K562 (cell line): ENCODE data around the gene OTUD5. TPM values are rescaled to one million over a fixed set of nuclear protein-coding genes. Genes with fewer than 3 reads are reported as not detected.

Experiments
- ATAC-seq: fragments of 200-7000 bp; cut with Tn5 transposase; 3 replicates; pipeline ENCODE4 v1.9.1; 2020; ENCODE audit warnings: moderate library complexity
- BruUV-seq: library from RNA; stranded (reverse); fragments of 400-500 nt; replicated peaks from 2 replicates; lab custom pipeline; 2021; lab: Mats Ljungman, UMichigan
- CTCF ChIA-PET: fragments of 300-600 bp; formaldehyde crosslinking; extraction: SDS; loops from one replicate; lab custom pipeline; 2021; ENCODE audit warnings: low intra/inter-chr PET ratio; lab: Yijun Ruan, JAX
- POLR2A ChIA-PET: fragments of 300-600, 350-650 bp; sonication (Branson Sonifier 250); formaldehyde crosslinking; extraction: SDS; loops from one replicate; lab custom pipeline; 2021; ENCODE audit warnings: antibody characterized with exemption, inconsistent platforms; lab: Yijun Ruan, JAX
- DNase-seq, 4 experiments: peaks; one replicate each; pipeline versions ENCODE4 v3.0.0 to v3.0.0-alpha.2; 2011 to 2018; ENCODE audit warnings: low spot score in 3 of 4, mixed read lengths in 3 of 4; ENCODE audit errors: extremely low read depth in 1 of 4
- FAIRE-seq: peaks from 2 replicates; lab custom pipeline; 2011; peaks lifted over from hg19 to GRCh38; lab: Jason Lieb, UNC
- H2AFZ ChIP-seq: 2 replicates; pipeline ENCODE4 v1.6.0; 2011; ENCODE audit warnings: low read depth, low read length, control low read depth, inconsistent platforms
- H3K27ac ChIP-seq: fragments of 200-600 bp; 3 replicates; pipeline ENCODE4 v1.8.0; 2011; ENCODE audit warnings: low read depth, mild to moderate bottlenecking, control low read depth, inconsistent platforms, low read length, moderate library complexity, mixed read lengths; ENCODE audit errors: extremely low read depth
- H3K27me3 ChIP-seq, 2 experiments: fragments of 300-600 bp in 1 of 2; 2 replicates in 1 of 2; 3 replicates in 1 of 2; pipeline versions ENCODE4 v1.6.0 to v1.8.0; 2011; ENCODE audit warnings: inconsistent platforms in 2 of 2, low read length in 2 of 2, mild to moderate bottlenecking in 1 of 2, mixed read lengths in 1 of 2, moderate library complexity in 1 of 2; ENCODE audit not compliant: control insufficient read depth in 2 of 2, insufficient read depth in 2 of 2
- H3K36me3 ChIP-seq: fragments of 300-600 bp; 3 replicates; pipeline ENCODE4 v1.8.0; 2011; ENCODE audit warnings: mild to moderate bottlenecking, low read length, inconsistent platforms; ENCODE audit not compliant: control insufficient read depth, insufficient read depth
- H3K4me1 ChIP-seq, 2 experiments: fragments of 200-600 bp in 1 of 2; replicated peaks in 1 of 2; 2 replicates in 1 of 2; 3 replicates in 1 of 2; pipeline versions ENCODE4 v1.5.1 to v1.8.0; 2011; ENCODE audit warnings: inconsistent platforms in 2 of 2, low read length in 2 of 2, mild to moderate bottlenecking in 1 of 2, mixed read lengths in 1 of 2, moderate library complexity in 1 of 2; ENCODE audit not compliant: control insufficient read depth in 2 of 2, insufficient read depth in 2 of 2
- H3K4me2 ChIP-seq: 2 replicates; pipeline ENCODE4 v1.6.1; 2011; ENCODE audit warnings: low read length, control low read depth, inconsistent platforms, mixed read lengths; ENCODE audit not compliant: insufficient read depth
- H3K4me3 ChIP-seq: fragments of 200-600 bp; sonication (generic), shearing (Covaris generic); 2 replicates; pipeline ENCODE4 v1.5.1; 2016; ENCODE audit warnings: control low read depth, inconsistent platforms
- H3K79me2 ChIP-seq: fragments of 200-600 bp; 3 replicates; pipeline ENCODE4 v1.8.0; 2011; ENCODE audit warnings: low read length, inconsistent platforms; ENCODE audit not compliant: control insufficient read depth, insufficient read depth
- H3K9ac ChIP-seq, 2 experiments: 2 replicates each; pipeline versions ENCODE4 v1.6.0 to v1.6.1; 2011; ENCODE audit warnings: low read depth in 2 of 2, low read length in 2 of 2, control low read depth in 1 of 2, inconsistent platforms in 1 of 2, mild to moderate bottlenecking in 1 of 2, mixed read lengths in 1 of 2; ENCODE audit not compliant: insufficient read depth in 1 of 2
- H3K9me1 ChIP-seq: one replicate; pipeline ENCODE4 v1.6.0; 2011; ENCODE audit warnings: inconsistent platforms, mild to moderate bottlenecking, low read length, moderate library complexity; ENCODE audit not compliant: control insufficient read depth, insufficient read depth
- H3K9me3 ChIP-seq: replicated peaks from 2 replicates; pipeline ENCODE4 v1.5.1; 2011; ENCODE audit warnings: low read depth, low read length, inconsistent platforms; ENCODE audit not compliant: control insufficient read depth, insufficient read depth
- H4K20me1 ChIP-seq: replicated peaks from 2 replicates; pipeline ENCODE4 v1.6.1; 2011; ENCODE audit warnings: low read length, inconsistent platforms, mixed read lengths; ENCODE audit not compliant: control insufficient read depth, insufficient read depth
- HNRNPL ChIP-seq: fragments of 200-400 bp; formaldehyde crosslinking; IDR thresholded peaks from 2 replicates; pipeline ENCODE4 v1.6.1; 2017; ENCODE audit warnings: low read depth, mild to moderate bottlenecking, low read length
- MEF2D ChIP-seq: conservative IDR thresholded peaks from 2 replicates; pipeline ENCODE4 v1.6.1; 2016; ENCODE audit warnings: low read depth, missing genetic modification characterization, missing compliant biosample characterization
- NCOA6 ChIP-seq: fragments of 450-650 bp; IDR thresholded peaks from 2 replicates; pipeline ENCODE4 v1.6.1; 2017; ENCODE audit warnings: mild to moderate bottlenecking
- NELFE ChIP-seq: IDR thresholded peaks from 2 replicates; pipeline ENCODE4 v1.6.1; 2011; ENCODE audit warnings: mild to moderate bottlenecking; ENCODE audit not compliant: insufficient read depth, insufficient read length
- SREBF2 ChIP-seq: sonication (generic); formaldehyde crosslinking; IDR thresholded peaks from 2 replicates; pipeline ENCODE4 v1.4.0; 2020; ENCODE audit warnings: mild to moderate bottlenecking, missing genetic modification reagents
- ZBTB1 ChIP-seq: sonication (generic); formaldehyde crosslinking; IDR thresholded peaks from 2 replicates; pipeline ENCODE4 v1.8.1; 2023; ENCODE audit warnings: missing genetic modification reagents, low read depth, mild to moderate bottlenecking, borderline replicate concordance
- ZNF354B ChIP-seq: fragments of 250-450 bp; sonication (Bioruptor Pico); IDR thresholded peaks from 2 replicates; pipeline ENCODE4 v1.4.0; 2020
- ZNF584 ChIP-seq: fragments of 200-800 bp; sonication (Bioruptor generic); IDR thresholded peaks from 2 replicates; pipeline ENCODE4 v1.6.1; 2016; ENCODE audit warnings: low read depth, mild to moderate bottlenecking, missing genetic modification characterization, missing compliant biosample characterization
- ZNF644 ChIP-seq: fragments of 200-800 bp; sonication (Bioruptor generic); IDR thresholded peaks from 2 replicates; pipeline ENCODE4 v1.6.1; 2016; ENCODE audit warnings: low read depth, missing genetic modification characterization, missing compliant biosample characterization
- ZNF695 ChIP-seq: fragments of 450-650 bp; formaldehyde crosslinking; IDR thresholded peaks from 2 replicates; pipeline ENCODE4 v1.4.0; 2020; ENCODE audit warnings: mild to moderate bottlenecking, moderate library complexity
- ZNF764 ChIP-seq: fragments of 250-450 bp; sonication (Bioruptor Pico); IDR thresholded peaks from 2 replicates; pipeline ENCODE4 v1.4.0; 2020; ENCODE audit warnings: low read depth, mild to moderate bottlenecking, moderate library complexity
- WGBS: fragments of 100-300 bp; shearing (Covaris generic); methylation state at CpG from one replicate; pipeline ENCODE4 v1.1.6; 2016; ENCODE audit warnings: low coverage, mixed read lengths; ENCODE audit not compliant: insufficient coverage; ENCODE audit errors: missing lambda C conversion rate; 5-methylcytosine and 5-hydroxymethylcytosine counted together
- in situ Hi-C: fragments of 300-500 bp; cut with MboI; formaldehyde crosslinking; loops from 4 replicates; pipeline ENCODE4 v1.15.0; 2018; ENCODE audit warnings: inconsistent platforms, mixed read lengths
- intact Hi-C: fragments of 100-400 bp; cut with micrococcal nuclease; formaldehyde crosslinking; loops from 2 replicates; pipeline ENCODE4 v1.14.2; 2022
- polyA plus RNA-seq, 8 experiments: library from polyadenylated mRNA; depleted of rRNA in 4 of 8; stranded (reverse) in 5 of 8; unstranded in 3 of 8; fragments of >200 nt; fragmentation: Nextera tagmentation in 2 of 8; fragmentation: Illumina TruSeq in 1 of 8; extraction: Ambion mirVana in 2 of 8; extraction: Trizol in 1 of 8; gene quantifications; 2 replicates each; pipeline versions ENCODE4 v1.2.1 to v1.2.3, GENCODE V29; 2011 to 2014; ENCODE audit warnings: inconsistent platforms in 1 of 8, missing spikeins in 1 of 8
- total RNA-seq, 7 experiments: library from RNA; depleted of rRNA in 6 of 7; stranded (reverse); fragments of >200 nt in 6 of 7; fragmentation: Illumina TruSeq in 2 of 7; extraction: Trizol in 2 of 7; gene quantifications; 2 replicates each; pipeline versions ENCODE4 v1.2.1 to v1.2.3, GENCODE V29; 2011 to 2021; ENCODE audit warnings: low replicate concordance in 1 of 7
- TF ChIP-seq, protein P1 (sequence below): fragments of 450-650 bp; IDR thresholded peaks from 2 replicates; pipeline ENCODE4 v1.6.1; 2016
- TF ChIP-seq, protein P2 (sequence below): fragments of 250-450 bp; sonication (Bioruptor Pico); IDR thresholded peaks from 2 replicates; pipeline ENCODE4 v1.8.0; 2021; ENCODE audit warnings: borderline replicate concordance, mild to moderate bottlenecking, moderate library complexity; ENCODE audit not compliant: poor library complexity, severe bottlenecking
- TF ChIP-seq, protein P3 (sequence below): fragments of 150-350 bp; conservative IDR thresholded peaks from 2 replicates; pipeline ENCODE4 v1.6.1; 2014; ENCODE audit warnings: low read length
- TF ChIP-seq, protein P4 (sequence below): fragments of 250-450 bp; sonication (Bioruptor Pico); IDR thresholded peaks from 2 replicates; pipeline ENCODE4 v1.4.0; 2020; ENCODE audit warnings: mild to moderate bottlenecking, moderate library complexity

The OTUD5 gene
- total and polyA plus RNA-seq, 9 of the 15 experiments (the other 6 are each of a cell fraction or from before 2014, with no cell fraction given), result 3.6 to 102 (median 59.0) TPM

DNA sequence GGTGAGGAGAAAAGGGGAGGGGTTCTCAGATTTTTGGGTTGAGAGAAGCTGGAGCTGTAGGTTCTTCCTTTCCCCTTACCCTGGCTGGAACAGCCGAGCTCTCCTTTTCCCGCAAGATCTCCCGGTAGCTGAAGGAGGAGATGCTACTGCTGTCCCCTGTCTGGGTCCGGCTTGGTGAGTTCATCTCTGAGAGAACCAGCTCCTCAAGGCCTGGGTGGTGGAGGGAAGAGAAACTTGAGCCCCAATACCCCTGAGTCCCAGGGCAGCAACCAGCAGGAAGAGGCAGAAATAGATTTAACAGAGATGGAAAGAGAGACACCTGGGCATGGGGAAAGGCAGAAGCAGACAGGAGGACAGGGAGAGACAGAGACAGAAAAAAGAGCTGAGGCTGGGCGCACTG lies 20.8 kb upstream of the OTUD5 start:
- POLR2A ChIA-PET, result interaction anchor here (0.6 kb wide), 1 partner anchor 818 kb away, joined by 3 read pairs; no protein-coding TSS in a partner anchor
- 95% methylated on average over 3 of the region's 5 CpGs for WGBS
- no TSS peak for BruUV-seq
- TF ChIP-seq ZBTB1 (CRISPR knock-in tag), result no peak
- TF ChIP-seq ZNF354B, result no peak
- no peak for TF ChIP-seq ZNF764 (CRISPR knock-in tag)
- TF ChIP-seq MEF2D (tag), result no peak
- TF ChIP-seq NELFE, result no peak
- TF ChIP-seq ZNF584 (CRISPR knock-in tag), result no peak
- no peak for TF ChIP-seq SREBF2 (CRISPR knock-in tag)
- TF ChIP-seq HNRNPL, result no peak
- no peak for TF ChIP-seq NCOA6
- TF ChIP-seq, protein P1, sequence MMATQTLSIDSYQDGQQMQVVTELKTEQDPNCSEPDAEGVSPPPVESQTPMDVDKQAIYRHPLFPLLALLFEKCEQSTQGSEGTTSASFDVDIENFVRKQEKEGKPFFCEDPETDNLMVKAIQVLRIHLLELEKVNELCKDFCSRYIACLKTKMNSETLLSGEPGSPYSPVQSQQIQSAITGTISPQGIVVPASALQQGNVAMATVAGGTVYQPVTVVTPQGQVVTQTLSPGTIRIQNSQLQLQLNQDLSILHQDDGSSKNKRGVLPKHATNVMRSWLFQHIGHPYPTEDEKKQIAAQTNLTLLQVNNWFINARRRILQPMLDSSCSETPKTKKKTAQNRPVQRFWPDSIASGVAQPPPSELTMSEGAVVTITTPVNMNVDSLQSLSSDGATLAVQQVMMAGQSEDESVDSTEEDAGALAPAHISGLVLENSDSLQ, result no peak
- TF ChIP-seq, protein P2, sequence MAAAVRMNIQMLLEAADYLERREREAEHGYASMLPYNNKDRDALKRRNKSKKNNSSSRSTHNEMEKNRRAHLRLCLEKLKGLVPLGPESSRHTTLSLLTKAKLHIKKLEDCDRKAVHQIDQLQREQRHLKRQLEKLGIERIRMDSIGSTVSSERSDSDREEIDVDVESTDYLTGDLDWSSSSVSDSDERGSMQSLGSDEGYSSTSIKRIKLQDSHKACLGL (CRISPR knock-in tag), result no peak
- TF ChIP-seq, protein P3, sequence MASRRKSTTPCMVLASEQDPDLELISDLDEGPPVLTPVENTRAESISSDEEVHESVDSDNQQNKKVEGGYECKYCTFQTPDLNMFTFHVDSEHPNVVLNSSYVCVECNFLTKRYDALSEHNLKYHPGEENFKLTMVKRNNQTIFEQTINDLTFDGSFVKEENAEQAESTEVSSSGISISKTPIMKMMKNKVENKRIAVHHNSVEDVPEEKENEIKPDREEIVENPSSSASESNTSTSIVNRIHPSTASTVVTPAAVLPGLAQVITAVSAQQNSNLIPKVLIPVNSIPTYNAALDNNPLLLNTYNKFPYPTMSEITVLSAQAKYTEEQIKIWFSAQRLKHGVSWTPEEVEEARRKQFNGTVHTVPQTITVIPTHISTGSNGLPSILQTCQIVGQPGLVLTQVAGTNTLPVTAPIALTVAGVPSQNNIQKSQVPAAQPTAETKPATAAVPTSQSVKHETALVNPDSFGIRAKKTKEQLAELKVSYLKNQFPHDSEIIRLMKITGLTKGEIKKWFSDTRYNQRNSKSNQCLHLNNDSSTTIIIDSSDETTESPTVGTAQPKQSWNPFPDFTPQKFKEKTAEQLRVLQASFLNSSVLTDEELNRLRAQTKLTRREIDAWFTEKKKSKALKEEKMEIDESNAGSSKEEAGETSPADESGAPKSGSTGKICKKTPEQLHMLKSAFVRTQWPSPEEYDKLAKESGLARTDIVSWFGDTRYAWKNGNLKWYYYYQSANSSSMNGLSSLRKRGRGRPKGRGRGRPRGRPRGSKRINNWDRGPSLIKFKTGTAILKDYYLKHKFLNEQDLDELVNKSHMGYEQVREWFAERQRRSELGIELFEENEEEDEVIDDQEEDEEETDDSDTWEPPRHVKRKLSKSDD, result no peak
- no peak for TF ChIP-seq ZNF695
- TF ChIP-seq, protein P4, sequence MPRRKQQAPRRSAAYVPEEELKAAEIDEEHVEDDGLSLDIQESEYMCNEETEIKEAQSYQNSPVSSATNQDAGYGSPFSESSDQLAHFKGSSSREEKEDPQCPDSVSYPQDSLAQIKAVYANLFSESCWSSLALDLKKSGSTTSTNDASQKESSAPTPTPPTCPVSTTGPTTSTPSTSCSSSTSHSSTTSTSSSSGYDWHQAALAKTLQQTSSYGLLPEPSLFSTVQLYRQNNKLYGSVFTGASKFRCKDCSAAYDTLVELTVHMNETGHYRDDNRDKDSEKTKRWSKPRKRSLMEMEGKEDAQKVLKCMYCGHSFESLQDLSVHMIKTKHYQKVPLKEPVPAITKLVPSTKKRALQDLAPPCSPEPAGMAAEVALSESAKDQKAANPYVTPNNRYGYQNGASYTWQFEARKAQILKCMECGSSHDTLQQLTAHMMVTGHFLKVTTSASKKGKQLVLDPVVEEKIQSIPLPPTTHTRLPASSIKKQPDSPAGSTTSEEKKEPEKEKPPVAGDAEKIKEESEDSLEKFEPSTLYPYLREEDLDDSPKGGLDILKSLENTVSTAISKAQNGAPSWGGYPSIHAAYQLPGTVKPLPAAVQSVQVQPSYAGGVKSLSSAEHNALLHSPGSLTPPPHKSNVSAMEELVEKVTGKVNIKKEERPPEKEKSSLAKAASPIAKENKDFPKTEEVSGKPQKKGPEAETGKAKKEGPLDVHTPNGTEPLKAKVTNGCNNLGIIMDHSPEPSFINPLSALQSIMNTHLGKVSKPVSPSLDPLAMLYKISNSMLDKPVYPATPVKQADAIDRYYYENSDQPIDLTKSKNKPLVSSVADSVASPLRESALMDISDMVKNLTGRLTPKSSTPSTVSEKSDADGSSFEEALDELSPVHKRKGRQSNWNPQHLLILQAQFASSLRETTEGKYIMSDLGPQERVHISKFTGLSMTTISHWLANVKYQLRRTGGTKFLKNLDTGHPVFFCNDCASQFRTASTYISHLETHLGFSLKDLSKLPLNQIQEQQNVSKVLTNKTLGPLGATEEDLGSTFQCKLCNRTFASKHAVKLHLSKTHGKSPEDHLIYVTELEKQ (CRISPR knock-in tag), result no peak
- no peak for TF ChIP-seq ZNF644 (tag)

More for the DNA sequence above, 20.8 kb upstream of the OTUD5 start:
- Histone ChIP-seq H3K27me3 (no peaks in the 10 kb centered on the region), H3K4me2 (no peak overlapping the region), H3K79me2 (no peaks in the 10 kb centered on the region), H3K4me1 (peaks cover 5 to 12% of the 10 kb centered on the region in 2 experiments; a peak in 3 of 5 replicates), H2AFZ (no peak overlapping the region), H4K20me1 (no peaks in the 10 kb centered on the region), H3K4me3 (no peak overlapping the region), H3K36me3 (peaks cover 56% of the 10 kb centered on the region; the same call in 2 of the 3 replicates), H3K27ac (no peak overlapping the region), H3K9ac (no peak overlapping the region), H3K9me1 (no peaks in the 10 kb centered on the region), H3K9me3 (no peaks in the 10 kb centered on the region)
- CTCF ChIA-PET, result no interaction called here
- intact Hi-C loops (no loop called here), in situ Hi-C loops (loop anchor here (10.0 kb wide), 1 partner anchor 127 kb away; no protein-coding TSS in a partner anchor)
- FAIRE-seq, result no peak
- ATAC-seq, result no peak
- DNase-seq, result no peak
